ENCODE results near the gene NFIB. TPM values are rescaled to one million over a fixed set of nuclear protein-coding genes. Genes with fewer than 3 reads are reported as not detected.

The NFIB gene
- total RNA-seq, 1 donor from 2014 or later: 116 TPM

DNA sequence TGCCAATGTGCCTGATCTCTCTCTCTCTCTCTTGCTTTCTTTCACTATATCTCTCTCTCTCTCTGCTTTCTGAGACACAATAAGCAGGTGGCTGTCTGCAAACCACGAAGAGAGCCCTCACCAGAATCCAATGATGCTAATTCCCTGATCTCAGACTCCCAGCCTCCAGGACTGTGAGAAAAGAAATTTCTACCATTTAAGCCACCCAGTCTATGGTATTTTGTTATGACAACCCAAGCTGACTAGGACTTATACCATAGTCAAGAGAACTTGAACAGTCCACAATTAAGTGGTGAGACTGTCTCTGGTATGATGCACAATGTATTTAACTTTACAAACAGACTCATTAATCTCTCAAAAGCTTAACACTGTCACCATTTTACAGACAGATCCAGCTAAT is 67.0 kb downstream of the NFIB start:
- DNase-seq (ENCODE audit: low spot score): no peak

DNA sequence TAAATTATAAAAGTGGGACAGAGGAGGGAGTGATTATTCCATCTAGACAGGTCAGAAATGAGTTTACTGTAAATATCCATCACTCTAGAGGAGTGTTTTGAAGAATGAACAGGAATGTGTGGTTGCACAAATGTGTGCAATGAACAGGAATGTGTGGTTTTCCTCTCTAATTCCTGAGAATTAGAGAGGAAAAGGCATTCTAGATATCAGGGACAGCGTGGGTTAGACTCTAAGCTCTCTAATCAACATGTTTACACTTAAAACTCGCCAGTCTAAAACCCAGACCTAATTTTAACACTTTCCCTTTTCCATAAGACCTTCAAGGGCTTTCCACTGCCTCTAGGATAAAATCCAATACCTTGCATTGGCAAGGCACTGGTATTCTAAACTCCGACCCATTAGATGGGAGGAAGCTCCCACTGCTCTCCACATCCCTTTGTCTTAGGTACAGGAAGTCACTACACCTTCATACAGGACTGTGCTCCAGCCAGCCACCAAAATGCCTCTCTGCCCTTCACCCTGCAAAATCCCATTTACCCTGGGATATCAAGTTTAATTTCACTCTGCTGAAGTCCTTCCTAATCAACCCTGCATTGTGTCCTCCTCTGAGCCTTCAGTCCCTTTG is 67.9 kb downstream of the NFIB start:
- no peak for DNase-seq (ENCODE audit: low spot score)

GRCh38 chr9:14243514-14244042 is 70.4 kb downstream of the NFIB start:
- no peak for DNase-seq (ENCODE audit: low spot score)

DNA sequence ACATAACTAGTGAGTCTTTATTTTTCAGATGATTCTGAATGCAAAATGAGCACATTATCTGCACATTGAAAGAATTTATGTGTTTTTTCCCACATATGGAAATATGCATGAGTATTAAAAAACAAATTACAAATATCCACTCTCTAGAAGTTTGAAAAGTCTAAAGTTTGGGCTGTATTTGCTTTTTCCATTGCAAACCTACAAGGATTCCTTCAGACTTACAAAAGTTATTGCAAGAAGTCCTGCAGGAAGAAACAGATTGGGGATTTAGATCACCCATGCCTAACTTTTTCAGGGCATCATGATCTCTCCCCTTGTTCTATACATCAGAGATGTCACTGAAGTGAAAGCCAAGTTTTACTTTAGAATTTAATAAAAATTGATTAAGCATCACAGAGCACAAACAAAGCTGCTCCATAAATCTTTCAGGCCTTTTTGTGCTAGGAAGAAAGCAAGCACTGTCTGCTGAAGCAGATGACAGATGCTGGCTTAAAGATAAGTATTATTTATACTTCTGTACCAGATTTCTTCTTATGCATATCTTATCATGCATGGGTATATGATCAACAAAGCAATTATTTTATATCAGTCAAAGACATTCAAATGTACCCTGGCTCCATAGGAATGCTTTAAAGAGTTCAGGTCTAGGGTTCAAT is 71.7 kb downstream of the NFIB start:
- no peak for DNase-seq (ENCODE audit: low spot score)

GRCh38 chr9:14240537-14240936 is 73.4 kb downstream of the NFIB start:
- no peak for DNase-seq (ENCODE audit: low spot score)

DNA sequence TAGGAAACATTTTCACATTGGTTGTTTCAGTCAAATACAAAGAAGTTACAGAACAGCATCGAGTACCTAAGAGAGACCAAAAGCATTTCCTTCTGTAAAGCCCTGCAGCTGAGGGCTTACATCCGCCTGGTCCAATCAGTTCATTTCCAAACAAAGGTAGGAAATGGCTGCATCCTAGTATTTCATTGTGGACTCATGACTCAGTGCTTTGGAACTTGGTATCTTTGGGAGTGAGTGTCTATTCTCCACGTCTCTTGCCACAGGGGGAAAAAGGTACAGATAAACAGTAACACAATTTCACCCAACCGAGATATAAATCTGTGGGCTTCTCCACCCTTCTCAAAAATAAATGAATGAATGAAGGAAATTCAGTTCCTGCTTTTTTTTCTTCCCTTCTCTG is 75.4 kb downstream of the NFIB start:
- peak; percentile 25 for DNase-seq (ENCODE audit: low spot score)

DNA sequence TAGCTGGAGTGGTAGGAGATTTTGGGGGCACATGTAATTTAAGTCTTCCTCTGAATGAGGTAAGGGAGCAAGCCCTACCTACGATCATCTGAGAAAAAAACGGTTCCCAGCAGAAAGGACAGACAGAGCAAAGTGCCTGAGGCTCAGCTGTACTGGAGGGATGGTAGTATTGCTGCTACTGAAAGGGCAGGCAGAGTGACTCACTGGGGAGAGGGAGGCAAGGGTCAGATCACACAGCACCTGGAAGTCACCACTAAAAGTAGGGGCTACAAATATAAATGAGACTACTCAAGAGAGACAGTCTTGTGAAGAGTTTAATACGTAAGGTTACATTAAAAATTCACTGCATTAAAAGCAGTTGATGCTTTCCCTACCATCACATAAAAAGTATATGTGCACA is 75.9 kb downstream of the NFIB start:
- no peak for DNase-seq (ENCODE audit: low spot score)

- no peak for DNase-seq (ENCODE audit: low spot score)
Observed at GRCh38 chr9:14236591-14236990, 77.3 kb downstream of the NFIB start.

GRCh38 chr9:14232111-14232510 is 81.8 kb downstream of the NFIB start:
- no peak for DNase-seq (ENCODE audit: low spot score)

DNA sequence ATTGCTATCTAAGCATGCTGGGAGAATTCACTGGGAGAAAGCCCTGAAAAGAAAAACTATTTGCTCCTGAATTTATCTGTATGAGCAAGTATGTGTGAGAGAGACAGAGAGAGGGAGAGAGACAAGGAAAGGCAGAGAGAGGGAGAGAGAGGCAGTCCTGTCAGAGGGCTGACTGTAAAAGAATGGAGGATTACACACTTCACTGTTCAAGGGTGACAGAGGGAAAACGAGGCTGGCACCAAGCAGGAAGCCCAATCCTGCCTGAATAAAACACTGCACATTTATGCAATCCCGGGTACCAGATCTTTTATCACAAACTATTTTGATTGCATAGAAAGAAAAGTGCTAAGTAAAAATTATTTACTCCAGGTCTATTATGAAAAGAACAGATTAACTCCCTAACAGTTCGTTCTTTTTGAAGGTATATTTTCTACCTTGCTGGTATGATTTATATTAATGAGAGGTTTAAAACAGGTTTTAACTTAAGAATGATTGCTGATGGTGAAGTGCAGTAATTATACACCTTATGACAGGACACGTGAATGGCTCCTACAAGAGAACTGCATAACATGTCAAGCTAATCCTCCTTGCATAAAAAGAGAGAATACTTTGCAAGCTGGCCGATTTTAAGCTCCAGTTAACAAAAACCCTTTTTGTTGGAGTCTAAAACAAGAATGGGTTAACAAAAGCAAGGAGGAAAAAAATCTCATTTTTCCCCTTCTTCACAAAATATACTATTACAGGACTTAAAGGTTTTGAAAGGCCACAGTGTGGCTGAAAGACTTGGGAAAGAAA is 82.5 kb downstream of the NFIB start:
- DNase-seq (ENCODE audit: low spot score): no peak

GRCh38 chr9:14228602-14229001 is 85.3 kb downstream of the NFIB start:
- no peak for DNase-seq (ENCODE audit: low spot score)

DNA sequence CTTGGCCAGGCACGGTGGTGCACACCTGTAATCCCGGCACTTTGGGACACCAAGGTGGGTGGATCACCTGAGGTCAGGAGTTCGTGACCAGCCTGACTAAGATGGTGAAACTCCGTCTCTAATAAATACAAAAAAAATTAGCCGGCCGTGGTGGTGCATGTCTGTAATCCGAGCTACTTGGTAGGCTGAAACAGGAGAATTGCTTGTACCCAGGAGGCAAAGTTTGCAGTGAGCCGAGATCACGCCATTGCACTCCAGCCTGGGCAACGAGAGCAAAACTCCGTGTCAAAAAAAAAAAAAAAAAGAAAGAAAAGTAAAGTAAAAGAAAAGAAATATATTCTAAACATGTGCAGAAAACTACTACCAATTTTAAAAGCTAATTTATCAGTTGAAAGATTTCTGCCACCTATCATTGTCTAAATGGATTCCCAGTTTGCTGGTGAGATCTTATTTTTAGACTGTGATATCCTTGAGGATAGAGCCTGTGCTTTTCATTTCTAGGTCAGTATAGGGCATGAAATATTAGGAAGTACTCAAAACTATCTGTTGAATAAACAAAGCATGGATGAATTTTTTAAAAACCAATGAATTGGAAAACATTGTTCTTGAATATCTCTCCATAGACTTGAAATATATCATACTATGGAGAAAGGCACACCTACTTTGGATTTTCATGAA is 86.9 kb downstream of the NFIB start:
- DNase-seq (ENCODE audit: low spot score): no peak

DNA sequence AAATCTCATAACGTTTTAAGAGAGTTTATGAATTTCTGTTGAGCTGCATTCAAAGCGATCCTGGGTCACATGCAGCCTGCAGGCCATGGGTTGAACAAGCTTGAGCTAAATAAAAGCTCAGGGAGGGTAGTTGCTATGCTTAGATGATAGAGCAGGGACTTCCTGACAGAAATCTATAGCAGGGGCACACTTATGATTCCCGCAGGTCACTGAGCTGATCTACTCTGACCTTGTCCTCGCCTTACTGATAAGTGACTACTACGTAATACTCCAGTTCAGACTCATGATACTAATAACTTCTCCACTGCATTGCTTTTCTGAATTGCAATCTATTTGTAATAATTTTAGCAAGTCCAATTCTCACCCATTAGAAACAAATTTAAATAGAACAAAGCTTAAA is 90.9 kb downstream of the NFIB start:
- DNase-seq (ENCODE audit: low spot score): no peak

DNA sequence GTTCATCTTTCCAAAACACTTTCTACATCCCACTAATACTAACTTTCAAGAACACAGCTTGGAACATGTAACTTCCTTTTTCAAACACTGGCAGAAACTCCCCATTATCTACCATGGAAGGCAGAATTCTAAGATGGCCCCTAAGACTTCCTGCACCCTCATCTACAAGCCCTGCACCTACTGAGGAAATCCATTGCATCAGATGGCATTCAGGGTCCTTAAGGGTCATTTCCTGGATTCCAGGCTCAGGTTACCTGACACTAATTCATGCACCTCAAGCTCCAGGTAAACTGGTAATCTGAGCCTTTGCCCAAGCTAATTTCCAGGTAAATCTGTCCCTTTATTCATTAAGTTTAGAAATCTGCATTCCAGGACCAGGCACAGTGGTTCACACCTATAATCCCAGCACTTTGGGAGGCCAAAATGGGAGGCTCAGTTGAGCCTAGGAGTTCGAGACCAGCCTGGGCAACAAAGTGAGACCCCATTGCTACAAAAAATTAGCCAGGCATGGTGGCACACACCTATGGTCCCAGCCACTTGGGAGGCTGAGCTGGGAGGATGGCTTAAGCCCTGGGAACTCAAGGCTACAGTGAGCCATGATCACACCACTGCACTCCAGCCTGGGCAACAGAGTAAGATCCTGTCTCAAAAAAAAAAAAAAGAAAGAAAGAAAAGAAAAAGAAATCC is 91.6 kb downstream of the NFIB start:
- DNase-seq (ENCODE audit: low spot score): no peak

GRCh38 chr9:14221558-14221957 is 92.4 kb downstream of the NFIB start:
- DNase-seq (ENCODE audit: low spot score): peak; percentile 52

DNA sequence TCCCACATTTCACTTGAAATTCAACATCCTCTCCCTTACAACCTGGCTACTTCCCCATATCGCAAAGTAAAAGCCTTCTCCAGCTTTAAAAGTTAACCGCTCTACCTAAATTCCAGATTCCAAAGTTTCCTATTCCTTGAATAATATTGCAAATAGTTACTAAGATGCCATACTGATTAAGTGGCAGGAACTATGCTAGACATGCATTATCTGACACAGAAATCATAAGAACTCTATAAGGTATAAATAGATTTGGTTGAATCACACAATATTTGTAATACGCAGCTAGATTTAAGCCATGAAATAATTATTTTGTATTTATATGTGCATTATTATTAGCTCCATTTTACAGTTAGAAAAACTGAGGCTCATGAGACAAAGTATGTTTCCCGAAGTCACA is 92.8 kb downstream of the NFIB start:
- DNase-seq (ENCODE audit: low spot score): no peak

- no peak for DNase-seq (ENCODE audit: low spot score)
Observed at GRCh38 chr9:14220256-14220655, 93.7 kb downstream of the NFIB start.

- no peak for DNase-seq (ENCODE audit: low spot score)
Observed at GRCh38 chr9:14219850-14220249, 94.1 kb downstream of the NFIB start.

GRCh38 chr9:14218253-14218652 is 95.7 kb downstream of the NFIB start:
- DNase-seq (ENCODE audit: low spot score): no peak

- no peak for DNase-seq (ENCODE audit: low spot score)
Observed at GRCh38 chr9:14216612-14217194, 97.2 kb downstream of the NFIB start.

DNA sequence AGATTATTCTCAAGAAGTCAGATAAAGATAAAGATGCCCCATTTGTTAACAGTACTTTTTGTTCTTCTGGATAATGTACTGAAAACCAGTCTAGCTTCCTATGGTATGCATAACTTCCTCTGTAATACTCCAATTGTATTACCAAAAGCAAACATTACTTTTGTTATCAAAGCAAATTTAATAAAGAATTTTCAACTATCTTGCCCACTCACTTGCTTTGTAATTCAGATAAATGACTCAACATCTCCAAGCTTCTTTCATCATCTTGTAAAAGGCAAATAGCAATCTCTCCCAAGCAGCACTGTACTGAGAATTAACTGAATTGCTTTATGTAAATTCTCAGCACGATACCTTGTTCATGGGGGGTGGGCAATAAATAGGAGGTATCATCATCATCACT is 98.3 kb downstream of the NFIB start:
- DNase-seq (ENCODE audit: low spot score): no peak
